NOMO-1 (cell line): ENCODE results near the gene DENND2C.

Source experiments
- DNase-seq, 2 experiments: peaks; one replicate each; lab custom pipeline; 2025; ENCODE audit not compliant: unreplicated experiment in 2 of 2; lab: John Stamatoyannopoulos, UW

DENND2C gene

DNA sequence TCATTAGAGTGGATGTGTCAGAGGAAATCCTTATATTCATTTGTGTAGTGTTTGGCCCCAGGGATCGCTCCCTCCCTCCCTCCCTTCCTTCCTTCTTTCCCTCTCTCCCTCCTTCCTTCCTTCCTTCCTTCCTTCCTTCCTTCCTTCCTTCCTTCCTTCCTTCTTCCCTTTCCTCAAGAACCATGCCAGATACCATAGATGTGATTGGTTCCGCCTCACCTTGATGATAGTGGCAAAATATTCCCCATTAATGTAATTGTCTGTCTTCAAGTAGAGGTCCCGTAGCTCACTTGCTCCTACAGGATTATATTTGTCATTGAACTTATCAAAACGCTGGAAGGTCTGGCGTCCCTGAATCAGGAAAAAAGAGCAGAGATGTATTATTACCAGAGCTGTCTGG is 7.8 kb upstream of the DENND2C start:
- no peak for DNase-seq

DNA sequence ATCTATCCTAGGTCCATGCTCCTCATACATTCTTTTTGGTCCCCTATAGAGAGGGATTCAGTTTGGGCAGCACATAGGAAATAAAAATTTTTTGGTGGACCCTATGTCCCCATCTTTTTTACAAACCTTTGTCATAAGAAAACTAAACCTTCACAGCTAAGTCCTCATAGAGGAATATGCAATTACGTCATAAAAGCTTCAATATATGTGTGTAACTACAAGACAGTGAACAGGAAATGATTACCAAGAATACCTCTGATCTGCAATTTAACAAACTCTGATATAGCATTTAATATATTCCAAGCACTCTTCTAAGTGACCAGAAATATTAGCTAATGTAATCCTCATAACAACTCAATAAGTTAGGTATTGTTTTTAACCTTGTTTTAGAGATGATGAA is 6.3 kb upstream of the DENND2C start:
- DNase-seq, result no peak

DNA sequence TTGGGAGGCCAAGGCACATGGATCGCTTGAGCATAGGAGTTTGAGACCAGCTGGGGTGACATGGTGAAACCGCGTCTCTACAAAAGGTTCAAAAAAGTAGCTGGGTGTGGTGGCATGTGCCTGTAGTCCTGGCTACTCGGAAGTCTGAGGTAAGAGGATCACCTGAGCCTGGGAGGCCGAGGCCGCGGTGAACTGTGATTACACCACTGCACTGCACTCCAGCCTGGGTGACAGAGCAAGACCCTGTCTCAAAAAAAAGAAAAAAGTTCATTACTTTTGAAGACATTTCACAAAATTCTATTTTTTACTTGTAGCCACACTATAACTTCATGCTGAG is 2.1 kb upstream of the DENND2C start:
- DNase-seq, result no peak

DNA sequence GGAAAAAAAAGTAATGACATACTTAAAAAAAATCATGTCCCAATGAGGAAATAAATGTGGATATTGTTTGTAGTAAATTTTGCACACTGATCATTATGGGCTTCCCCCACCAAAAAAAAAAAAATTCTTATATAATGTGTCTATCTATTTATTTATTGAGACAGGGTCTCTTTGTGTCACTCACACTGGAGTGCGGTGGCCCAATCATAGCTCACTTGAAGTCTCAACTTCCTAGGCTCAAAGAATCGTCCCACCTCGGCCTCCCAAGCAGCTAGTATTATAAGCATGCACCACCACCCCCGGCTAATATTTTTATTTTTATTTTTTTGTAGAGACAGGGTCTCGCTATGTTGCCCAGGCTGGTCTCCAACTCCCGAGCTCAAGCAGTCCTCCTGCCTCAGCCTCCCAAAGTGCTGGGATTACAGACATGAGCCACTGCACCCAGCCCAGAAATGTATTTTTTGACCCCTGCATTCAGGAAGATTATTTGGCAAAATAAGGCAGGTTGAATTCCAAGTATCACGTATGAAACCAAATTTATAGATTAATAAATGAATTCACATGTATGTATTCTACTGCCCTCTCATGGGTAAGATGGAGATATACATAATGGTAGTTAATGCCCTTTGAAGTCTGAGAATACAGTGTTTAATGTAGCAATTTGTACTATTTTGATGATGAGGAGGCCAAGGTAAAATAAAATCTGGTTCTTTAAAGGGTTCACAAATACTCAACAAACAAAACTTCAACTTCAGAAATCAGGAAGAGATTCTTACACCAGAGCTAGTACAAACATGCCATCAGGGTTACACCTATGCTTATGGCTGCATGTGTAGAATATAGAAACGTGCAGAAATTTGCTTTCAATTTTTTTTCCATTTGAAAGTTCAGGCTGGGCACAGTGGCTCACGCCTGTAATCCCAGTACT is 1.4 kb upstream of the DENND2C start:
- peak in 1 of 2 experiments; percentile 7 for DNase-seq

DNA sequence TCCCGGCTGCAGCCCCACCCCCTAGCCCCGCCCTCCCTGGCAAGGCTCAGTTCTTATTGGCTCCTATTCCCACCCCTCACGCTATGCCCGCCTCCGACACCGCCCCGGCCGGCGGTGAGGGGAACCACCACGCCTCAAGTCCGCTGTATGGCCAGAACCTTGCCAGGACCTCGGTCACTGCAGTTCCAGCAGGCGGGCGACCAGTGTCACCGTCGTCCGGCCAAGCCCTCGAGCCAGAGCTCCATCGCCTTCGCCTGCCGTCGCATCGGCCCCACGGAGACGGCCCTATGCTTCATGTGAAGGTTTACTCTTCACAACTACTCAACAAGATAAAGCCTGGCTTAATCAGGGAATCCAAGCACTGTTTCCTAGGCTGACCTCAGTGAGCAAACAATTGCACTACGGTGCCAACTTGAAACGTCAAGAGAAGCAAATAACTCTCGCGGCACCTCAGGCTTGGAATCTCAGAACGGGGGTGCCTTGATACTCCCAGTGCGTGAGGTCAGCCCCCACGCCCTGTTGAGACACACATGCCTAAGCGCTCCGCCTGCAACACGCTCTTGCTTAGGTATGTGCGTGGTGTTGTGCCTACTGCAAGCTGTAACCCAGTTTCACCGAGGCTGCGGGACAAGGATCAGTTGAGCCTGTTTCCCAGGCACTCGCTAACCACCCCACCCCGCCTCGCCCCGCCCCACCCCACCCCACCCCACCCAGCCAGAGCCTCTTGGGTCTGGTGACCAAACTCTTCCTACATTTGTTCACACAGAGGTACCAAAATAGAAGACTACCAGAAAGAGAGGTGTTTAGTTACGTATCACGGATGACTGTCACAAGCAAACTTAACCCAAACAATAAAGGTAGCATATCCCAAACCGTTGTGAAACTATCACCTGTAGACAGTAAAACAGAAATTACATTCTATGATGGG is 498 bp upstream of the DENND2C start:
- DNase-seq, result peak; percentile 71 to 87

DNA sequence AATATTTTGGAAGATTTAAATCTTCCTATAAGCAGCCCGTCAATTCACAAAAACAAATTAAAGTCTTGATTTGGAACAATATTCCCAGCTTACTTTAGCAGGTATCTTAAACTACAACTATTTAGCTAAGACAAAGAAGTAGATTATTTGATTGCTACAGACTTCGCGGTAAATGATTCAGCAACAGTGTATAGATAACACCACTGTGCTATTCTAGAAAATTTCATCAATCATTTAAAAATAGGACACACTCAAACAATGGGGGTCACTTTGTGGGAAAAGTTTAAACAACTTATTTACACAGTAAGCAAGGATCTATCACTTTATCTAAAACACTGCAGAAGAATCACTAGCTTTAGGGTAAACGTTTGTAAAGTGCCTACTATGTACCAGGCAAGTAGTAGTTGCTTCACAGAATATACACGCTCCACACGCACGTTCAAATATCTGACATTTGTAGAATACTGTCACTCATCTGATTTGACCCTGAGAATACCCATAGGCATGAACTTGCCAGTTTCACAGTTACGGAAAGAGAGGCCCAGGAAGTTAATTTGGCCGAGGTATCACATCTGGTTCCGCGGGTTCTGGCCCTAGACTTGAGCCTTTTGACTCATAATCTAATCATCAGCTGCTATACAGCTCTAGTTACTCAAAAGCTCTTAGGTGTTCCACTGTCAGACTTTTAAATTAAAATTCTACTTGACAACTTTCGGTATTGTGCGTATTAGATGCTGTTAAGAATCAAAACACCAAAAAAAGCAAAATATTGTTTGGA is 876 bp downstream of the DENND2C start:
- no peak for DNase-seq

DNA sequence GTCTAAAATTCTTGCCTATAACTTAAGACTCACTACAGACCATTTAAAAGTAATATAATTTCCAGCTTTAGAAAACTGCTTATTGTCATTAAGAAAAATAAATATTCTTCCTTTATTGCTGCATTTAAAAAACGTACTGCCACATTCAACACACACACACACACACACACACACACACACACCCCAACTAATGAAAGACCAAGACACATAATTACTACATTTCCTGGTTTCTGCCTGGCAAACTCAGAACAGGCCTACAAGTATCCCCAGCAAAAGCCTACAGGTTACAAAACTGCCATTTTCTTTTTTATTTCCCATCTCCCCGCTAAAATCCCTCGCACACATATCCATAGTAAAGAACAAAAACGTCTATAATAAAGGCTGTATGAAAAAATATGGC is 1.5 kb downstream of the DENND2C start:
- DNase-seq, result no peak

DNA sequence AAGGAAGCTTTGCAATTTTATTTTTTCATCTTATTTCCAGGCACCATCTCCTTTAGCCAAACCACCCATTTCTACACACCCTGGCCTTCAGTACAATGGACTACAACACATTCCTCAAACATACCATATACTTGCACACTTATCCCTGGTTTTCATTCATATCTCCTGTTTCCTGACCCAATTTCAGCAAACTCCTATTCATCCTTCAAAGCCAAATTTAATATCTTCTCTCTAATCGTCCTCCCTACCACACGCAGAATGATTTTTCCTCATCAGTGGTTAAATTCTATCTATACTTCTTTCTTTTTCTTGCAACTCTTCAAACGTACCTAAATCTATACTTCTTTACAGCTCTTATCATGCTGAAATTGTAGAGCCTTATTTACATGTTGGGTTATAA is 2.9 kb downstream of the DENND2C start:
- no peak for DNase-seq

DNA sequence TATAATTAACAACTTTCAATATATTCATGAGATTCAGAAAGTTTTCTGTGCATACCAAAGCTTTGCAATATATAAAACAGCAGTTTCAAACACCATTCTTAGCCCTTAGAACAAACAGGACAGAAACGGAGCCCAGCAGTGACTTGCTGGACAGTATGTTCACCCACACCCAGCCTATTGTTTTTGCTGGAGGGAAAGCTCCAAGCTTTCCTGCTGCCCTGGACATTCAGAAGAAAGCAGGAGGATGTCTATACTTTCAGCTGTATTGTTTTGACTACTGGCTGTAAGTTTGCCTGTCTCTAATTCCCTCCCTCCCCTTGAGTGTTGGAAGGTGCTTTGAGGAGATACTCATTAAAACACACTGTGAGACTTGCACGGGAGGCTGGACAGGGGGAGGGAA is 9.6 kb downstream of the DENND2C start:
- no peak for DNase-seq

DNA sequence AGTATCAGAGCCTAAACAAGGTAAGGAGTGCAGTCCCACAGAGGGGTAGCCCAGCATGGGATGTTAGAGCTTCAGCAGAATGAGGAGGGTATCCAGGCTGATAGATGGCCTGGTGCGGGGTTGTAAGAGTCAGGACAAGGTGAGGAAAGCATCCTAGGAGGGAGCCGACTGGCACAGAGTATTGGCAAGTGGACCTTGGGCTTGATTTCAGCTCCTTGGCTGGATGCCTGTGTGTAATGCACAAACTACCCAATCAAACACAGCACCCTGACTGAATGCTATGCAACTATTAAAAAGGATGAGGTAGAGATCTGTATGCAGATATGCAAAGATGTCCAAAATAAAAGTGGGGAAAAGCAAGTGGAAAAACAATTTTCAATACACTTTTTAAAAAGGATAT is 18.0 kb downstream of the DENND2C start:
- DNase-seq, result no peak

DNA sequence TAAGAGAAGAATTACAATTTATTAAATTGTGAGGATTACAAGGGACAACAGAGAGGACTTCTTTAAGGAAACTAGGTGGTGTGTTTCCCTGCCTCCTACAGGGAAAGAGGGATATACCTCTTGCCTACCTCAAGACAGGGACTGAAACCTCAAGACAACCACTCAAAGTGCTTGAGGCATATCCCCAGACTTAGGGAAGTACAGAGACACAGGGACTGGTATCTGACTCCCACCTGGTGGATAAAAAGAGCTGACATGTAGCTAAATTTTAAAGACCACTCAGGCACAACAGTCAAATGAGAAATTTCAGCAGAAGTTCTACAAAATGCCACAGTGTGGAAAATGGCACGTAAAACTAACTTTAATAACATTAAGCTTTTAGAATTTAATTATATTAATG is 21.3 kb downstream of the DENND2C start:
- no peak for DNase-seq

DNA sequence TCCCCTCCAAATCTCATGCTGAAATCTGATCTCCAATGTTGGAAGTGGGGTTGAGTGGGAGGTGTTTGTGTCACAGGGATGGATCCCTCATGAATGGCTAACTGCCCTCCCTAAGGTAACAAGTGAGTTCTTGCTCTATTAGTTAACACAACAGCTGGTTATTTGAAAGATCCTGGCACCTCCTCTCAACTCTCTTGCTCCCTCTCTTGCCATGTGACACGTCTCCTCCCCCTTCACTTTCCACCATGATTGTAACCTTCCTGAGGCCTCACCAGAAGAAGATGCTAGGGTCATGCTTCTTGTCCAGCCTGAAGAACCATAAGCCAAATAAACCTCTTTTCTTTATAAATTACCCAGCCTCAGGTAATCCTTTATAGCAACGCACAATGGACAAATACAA is 28.5 kb downstream of the DENND2C start:
- DNase-seq, result no peak

DNA sequence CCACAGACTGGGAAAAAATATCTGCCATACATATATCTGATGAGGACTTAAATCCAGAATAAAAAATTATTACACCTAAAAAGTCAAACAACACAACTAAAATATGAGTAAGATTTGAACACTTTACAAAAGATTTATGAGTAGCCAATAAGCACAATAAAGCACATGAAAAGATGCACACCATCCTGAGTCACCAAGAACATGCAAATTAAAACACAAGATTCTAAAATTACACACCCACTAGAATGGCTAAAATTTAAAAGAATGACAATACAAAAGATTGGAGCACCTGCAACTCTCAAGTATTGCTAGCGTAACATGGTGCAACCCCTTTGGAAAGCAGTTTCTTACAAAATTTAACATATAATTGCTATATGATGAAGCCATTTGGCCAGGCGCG is 30.9 kb downstream of the DENND2C start:
- DNase-seq, result no peak

DNA sequence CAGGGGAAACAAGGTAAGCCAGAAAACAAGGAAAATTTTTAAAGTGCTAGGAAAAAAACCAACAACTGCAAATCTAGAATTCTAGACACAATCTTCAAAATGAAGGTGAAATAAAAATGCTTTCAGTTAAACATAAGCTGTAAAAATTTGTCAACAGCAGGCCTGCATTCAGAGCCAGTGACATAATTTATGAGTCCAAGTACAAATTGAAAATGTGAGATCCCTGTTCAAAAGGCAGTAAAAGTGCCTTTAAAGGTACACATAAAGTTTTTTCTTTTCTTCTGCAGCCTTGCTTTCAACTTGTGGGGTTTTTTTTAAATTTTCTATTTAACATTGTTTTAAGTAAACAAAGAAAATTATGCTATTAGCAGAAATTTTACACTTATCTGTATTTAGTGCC is 37.4 kb downstream of the DENND2C start:
- no peak for DNase-seq

DNA sequence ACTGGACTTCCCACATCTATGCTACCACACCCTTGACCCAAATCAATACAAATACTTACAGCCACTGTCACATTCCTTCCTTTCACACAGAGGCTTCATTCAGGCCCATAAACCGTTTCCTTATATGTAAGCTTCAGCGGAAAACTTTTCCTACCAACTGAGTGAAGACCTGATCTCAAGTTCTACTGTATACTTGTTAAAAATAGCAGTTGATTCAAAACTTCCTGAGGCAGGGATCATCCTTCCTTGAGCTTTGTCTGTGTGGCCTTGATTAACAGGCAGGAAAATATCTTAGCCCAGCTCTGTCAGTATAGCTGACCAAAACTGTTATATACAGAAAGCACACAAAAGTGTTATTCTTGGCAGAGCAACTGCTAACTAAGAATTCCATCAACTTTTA is 42.7 kb downstream of the DENND2C start:
- DNase-seq, result no peak

DNA sequence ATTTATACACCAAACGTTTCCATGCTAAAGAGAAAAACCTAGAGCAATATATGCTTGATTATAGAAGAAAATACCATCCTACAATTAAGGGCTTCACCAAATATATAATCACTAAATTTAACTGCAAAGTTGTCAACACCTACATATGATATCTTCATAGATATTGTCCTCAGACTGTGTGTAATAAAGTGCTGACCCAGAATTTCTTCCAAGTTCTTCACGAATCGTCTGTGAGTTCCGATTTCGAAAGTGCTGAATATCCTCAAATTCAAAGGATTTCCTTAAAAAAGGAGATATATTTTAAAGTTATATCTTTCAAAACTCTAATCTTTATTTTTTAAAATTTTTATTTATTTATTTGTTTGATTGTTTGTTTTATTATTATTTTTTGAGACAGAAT is 46.5 kb downstream of the DENND2C start:
- no peak for DNase-seq

DNA sequence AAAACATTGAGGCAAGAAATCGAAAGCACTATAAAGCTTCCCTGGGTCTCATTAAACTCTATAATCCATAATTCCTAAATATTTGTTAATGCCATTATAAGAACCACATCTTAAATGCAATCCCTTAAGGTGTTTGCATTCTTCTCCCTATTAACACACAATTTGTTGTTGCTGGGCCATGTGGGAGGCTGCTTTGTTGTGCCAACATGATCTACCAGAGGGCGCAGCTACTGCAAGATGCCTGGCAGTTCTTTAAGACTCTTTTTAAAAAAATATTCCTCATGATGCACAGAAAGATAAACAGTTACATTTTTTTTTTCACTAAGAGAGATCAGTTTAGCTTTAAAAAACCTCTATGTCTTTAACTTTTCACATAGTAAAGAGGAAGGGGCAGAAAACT is 49.4 kb downstream of the DENND2C start:
- no peak for DNase-seq

DNA sequence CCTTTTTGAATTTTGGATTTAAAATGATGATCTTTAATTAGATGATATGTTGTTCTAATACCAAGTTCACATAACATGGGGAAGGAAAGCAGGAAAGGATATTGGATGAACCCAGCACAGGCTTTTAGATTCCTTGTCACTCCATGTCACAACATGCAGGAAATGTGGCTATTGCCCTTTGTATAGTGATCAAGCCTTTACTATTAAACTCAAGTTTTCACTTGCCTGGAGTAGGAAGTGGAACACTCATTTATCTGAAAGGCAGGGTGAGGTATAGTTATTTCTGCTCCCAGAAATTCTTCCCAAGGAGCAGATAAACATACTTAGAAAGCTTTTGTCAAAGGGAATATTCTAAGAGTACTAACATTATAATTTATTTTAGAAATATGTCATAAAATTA is 51.2 kb downstream of the DENND2C start:
- no peak for DNase-seq

DNA sequence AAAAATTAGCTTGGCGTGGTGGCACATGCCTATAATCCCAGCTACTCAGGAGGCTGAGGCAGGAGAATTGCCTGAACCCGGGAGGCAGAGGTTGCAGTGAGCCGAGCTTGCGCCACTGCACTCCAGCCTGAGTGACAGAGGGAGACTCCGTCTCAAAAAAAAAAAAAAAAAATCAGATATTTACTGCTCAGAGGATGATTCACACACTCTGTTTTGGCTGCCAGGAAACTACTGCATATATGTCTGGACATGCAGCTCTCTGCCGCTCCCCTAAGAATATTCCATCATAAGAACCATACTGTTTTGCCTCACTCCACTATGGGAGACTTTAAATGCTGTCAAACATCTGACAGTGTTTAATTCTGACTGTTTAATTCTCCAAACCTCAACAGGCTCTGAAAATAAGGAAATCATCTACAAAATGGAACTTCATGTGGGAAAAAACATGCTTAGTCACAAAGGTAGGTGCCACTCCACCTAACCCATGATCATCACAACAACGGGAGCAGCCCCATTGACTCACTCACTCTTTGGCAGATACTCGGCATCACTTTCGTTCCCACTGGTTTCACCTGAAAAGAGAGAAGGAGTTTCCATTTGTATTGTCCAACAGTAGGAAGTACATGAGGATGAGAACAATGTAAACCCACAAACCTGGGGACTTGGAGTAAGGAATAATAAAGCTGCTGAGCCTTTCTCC is 59.2 kb downstream of the DENND2C start:
- DNase-seq, result no peak

DNA sequence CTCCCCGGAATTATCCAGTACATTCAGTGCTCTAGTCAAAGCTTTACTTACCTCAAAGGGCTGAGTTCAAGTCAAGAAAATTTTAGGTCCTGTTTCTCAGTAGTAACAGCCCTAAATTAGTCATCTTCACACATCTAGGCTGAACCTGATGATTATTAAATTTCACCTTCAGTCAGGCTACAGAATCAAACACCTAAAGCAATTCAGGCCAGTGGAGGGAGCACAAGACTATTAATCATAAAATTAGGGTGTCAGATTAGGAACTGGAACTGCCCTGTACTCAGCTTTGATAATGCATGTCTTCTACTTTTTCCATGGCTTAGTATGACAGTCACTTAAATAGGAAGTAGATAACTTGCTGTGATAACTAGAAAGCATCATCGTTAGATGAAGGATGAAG is 60.0 kb downstream of the DENND2C start:
- DNase-seq, result no peak

DNA sequence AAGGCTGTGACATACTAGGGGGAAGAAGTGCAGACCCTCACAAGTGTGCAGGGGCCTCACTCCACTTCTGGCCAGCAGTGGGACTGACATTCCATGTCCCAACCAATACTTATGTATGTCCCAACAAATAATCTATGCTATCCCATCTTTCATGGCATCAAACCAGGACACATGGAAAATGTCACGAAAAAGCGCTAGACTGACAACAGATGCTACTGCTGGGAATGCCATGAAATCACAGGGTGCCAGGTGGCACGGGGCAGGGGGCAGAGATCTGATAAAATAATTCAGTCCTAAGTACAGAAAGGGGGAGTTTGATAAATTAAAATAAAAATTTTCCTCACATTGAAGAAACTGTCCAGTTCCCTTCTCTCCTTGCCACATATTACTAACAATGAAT is 60.8 kb downstream of the DENND2C start:
- DNase-seq, result no peak
